Breast epithelium (tissue), 4 donors: ENCODE measurements around the gene NUDT14. TPM values are rescaled to one million over a fixed set of nuclear protein-coding genes. Genes with fewer than 3 reads are reported as not detected.

Experiments used
- DNase-seq, 2 donors: peaks; one replicate each; pipeline ENCODE4 v3.0.0-alpha.2; 2019; ENCODE audit warnings: low spot score in 2 of 2
- H3K27ac ChIP-seq, 2 donors: fragments of 200-600 bp; sonication (generic) in 1 of 2; one replicate each; pipeline ENCODE4 v1.5.1; 2016 to 2019; ENCODE audit warnings: mild to moderate bottlenecking in 1 of 2
- H3K27me3 ChIP-seq, 2 donors: fragments of 200-600 bp; sonication (generic) in 1 of 2; one replicate each; pipeline versions ENCODE4 v1.5.1 to v1.6.0; 2017 to 2019; ENCODE audit warnings: control low read depth in 1 of 2, mild to moderate bottlenecking in 1 of 2
- H3K36me3 ChIP-seq: fragments of 200-600 bp; one replicate; pipeline ENCODE4 v1.5.1; 2019
- H3K4me1 ChIP-seq, 2 donors: fragments of 200-600 bp; sonication (generic); one replicate each; pipeline ENCODE4 v1.5.1; 2016 to 2019; ENCODE audit warnings: control low read depth in 1 of 2
- H3K4me3 ChIP-seq, 3 donors: fragments of 200-600 bp; sonication (generic); 1 replicate in 2 of 3; 2 replicates in 1 of 3; pipeline ENCODE4 v1.5.1; 2016 to 2019; ENCODE audit warnings: mild to moderate bottlenecking in 3 of 3, moderate library complexity in 2 of 3
- H3K9me3 ChIP-seq, 2 donors: fragments of 200-600 bp; sonication (generic) in 1 of 2; one replicate each; pipeline ENCODE4 v1.5.1; 2016 to 2019; ENCODE audit warnings: control low read depth in 1 of 2
- POLR2A ChIP-seq: fragments of 450-650 bp; IDR thresholded peaks from one replicate; pipeline ENCODE4 v1.6.1; 2016; ENCODE audit warnings: antibody characterized with exemption, mild to moderate bottlenecking, moderate library complexity
- POLR2AphosphoS5 ChIP-seq, 3 donors: sonication (generic); formaldehyde crosslinking; IDR thresholded peaks; one replicate each; pipeline ENCODE4 v1.6.1; 2017; ENCODE audit warnings: antibody characterized with exemption in 3 of 3
- intact Hi-C: fragments of 100-400 bp; cut with DNase I; formaldehyde crosslinking; loops from one replicate; pipeline ENCODE4 v1.15.1; 2023; ENCODE audit warnings: low total_unique reads
- total RNA-seq, 3 donors: library from RNA; depleted of rRNA; stranded (reverse); fragments of >200 nt; gene quantifications; one replicate each; pipeline ENCODE4 v1.1.0, GENCODE V29; 2016
- TF ChIP-seq, protein P1 (sequence below), 3 donors: fragments of 450-650 bp; IDR thresholded peaks; one replicate each; pipeline ENCODE4 v1.5.1; 2016 to 2017; ENCODE audit warnings: antibody characterized with exemption in 3 of 3, mild to moderate bottlenecking in 3 of 3, moderate library complexity in 3 of 3

NUDT14 gene
- total RNA-seq, 3 donors from 2014 or later, result 13.6 to 14.9 (median 14.1) TPM

DNA sequence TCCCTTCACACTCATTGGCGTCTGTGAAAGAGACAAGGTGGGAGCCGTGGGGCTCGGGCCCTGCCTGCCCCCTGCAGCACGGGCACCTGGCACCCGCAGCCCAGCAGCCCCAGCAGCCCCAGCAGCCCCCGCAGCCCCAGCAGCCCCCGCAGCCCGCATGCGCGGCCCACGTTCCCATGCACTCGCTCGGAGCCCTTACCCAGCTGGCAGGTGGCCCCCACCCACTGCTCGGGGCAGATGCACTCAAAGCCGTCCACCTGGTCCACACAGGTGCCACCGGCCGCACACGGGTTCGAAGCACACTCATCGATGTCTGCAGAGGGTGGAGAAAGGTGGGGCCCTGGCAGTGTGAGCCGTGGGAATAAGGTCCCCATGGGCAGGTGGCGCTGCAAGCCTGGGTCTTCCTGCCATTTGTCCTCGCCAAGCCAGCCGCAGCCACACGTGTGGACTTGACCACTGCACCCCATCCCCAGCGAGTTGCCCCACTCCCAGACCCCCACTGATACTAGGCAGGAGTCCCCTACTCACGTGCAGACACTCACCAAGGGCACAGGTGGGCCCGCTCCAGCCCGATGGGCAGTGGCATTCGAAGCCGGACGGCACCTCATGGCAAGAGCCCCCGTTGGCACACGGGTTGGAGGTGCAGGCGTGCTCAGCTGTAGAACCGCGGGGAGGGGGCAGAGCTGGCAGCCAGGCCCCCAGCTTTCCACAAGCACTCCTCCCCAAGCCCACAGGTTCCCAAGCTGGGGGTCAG lies 29.9 kb downstream of the NUDT14 start:
- H3K4me1 ChIP-seq, result no peaks in the 10 kb centered on the region
- TF ChIP-seq POLR2A (no peak), POLR2AphosphoS5 (IDR thresholded peaks at IDR 0.05) (no peak)
- TF ChIP-seq, protein P1, sequence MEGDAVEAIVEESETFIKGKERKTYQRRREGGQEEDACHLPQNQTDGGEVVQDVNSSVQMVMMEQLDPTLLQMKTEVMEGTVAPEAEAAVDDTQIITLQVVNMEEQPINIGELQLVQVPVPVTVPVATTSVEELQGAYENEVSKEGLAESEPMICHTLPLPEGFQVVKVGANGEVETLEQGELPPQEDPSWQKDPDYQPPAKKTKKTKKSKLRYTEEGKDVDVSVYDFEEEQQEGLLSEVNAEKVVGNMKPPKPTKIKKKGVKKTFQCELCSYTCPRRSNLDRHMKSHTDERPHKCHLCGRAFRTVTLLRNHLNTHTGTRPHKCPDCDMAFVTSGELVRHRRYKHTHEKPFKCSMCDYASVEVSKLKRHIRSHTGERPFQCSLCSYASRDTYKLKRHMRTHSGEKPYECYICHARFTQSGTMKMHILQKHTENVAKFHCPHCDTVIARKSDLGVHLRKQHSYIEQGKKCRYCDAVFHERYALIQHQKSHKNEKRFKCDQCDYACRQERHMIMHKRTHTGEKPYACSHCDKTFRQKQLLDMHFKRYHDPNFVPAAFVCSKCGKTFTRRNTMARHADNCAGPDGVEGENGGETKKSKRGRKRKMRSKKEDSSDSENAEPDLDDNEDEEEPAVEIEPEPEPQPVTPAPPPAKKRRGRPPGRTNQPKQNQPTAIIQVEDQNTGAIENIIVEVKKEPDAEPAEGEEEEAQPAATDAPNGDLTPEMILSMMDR (IDR thresholded peaks at IDR 0.05), result no peak
- no peak for DNase-seq
- no peaks in the 10 kb centered on the region for H3K36me3 ChIP-seq
- intact Hi-C loops, result no loop called here
- H3K4me3 ChIP-seq, result no peak overlapping the region
- no peaks in the 10 kb centered on the region for H3K27me3 ChIP-seq
- H3K27ac ChIP-seq, result no peak overlapping the region
- no peaks in the 10 kb centered on the region for H3K9me3 ChIP-seq

DNA sequence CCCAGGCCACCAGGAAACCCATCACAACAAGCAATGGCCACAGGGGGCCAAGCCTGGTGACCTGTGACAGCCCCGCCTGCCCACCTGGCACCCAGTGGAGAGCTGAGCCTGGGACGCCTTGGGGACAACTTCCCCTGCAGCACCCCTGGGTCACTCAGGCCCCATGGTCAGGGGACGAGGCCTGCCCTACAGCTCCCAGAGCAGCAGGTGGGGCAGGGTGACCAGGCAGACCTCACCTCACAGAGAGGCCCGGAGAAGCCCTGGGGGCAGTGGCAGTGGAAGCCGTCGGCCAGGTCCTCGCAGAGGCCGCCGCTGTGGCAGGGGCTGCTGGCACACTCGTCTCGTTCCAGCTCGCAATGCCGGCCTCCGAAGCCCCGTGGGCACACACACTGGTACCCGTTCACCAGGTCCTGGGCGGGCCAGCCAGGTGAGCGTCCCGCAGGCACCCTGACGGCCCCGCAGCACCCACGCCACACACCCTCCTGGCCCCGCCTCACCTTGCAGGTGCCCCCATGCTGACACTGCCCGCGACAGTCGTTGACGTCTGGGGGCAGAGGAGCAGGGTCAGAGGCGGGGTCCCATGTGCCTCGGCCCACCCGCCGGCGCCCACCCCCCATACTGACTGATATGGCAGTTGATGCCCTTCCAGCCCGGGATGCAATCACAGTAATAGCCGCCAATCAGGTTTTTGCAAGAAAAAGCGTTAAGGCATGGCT lies 30.6 kb downstream of the NUDT14 start:
- DNase-seq, result no peak
- Histone ChIP-seq H3K27ac (no peak overlapping the region), H3K36me3 (no peaks in the 10 kb centered on the region), H3K4me3 (no peak overlapping the region), H3K27me3 (no peaks in the 10 kb centered on the region), H3K9me3 (no peaks in the 10 kb centered on the region), H3K4me1 (no peaks in the 10 kb centered on the region)
- intact Hi-C loops, result no loop called here
- TF ChIP-seq POLR2A, result no peak
- TF ChIP-seq POLR2AphosphoS5 (IDR thresholded peaks at IDR 0.05), result no peak
- TF ChIP-seq, protein P1 (IDR thresholded peaks at IDR 0.05), result no peak

DNA sequence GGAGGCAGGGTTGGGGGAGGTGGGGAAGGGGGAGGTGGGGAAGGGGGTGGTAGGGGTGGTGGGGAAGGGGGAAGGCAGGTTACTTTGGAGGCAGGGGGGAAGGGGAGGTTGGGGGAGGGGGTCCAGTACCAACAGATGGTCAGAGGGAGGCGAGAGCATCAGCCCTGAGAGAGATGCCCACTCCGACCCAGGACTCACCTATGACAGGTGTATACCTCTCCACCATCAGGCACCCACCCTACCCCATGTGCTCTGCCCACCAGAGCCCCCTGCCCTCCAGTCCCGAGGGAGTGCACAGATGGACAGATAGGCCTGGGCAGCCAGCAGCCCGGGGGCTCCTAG lies 31.1 kb downstream of the NUDT14 start:
- no peak overlapping the region for H3K4me3 ChIP-seq
- intact Hi-C loops, result no loop called here
- no peak for TF ChIP-seq POLR2AphosphoS5 (IDR thresholded peaks at IDR 0.05)
- TF ChIP-seq POLR2A, result no peak
- TF ChIP-seq, protein P1 (IDR thresholded peaks at IDR 0.05), result no peak
- H3K27me3 ChIP-seq, result no peaks in the 10 kb centered on the region
- no peak for DNase-seq
- no peaks in the 10 kb centered on the region for H3K36me3 ChIP-seq
- H3K9me3 ChIP-seq, result no peaks in the 10 kb centered on the region
- H3K27ac ChIP-seq, result no peak overlapping the region
- no peaks in the 10 kb centered on the region for H3K4me1 ChIP-seq

DNA sequence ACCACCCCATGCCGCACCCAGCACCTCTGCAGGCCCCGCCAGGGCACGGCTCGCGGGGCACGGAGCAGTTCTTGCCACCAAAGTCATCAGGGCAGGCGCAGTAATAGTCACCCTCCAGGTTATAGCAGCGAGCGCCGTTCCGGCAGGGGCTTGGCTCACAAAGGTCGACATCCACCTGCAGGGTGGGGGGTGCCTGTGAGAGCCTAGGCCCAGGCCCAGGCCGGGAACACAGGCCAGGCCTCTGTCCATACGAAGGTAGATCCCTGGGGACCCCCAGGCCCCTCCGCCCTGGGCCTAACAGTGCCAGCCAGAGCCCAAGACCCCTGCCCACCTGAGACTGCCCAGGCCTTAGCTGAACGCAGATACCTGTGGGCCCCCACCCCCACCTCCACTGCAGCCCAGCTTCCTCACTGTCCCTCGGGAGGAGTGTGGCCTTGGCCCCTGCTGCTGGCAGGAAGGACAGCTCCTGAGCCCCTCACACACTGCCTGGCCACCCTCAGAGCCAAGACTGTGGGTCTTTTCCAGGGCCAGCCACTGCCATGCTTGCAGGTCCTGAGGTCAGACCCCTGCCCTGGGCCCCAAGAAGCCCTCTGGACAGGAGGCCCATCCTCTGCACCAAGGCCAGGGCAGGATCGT lies 31.8 kb downstream of the NUDT14 start:
- TF ChIP-seq, protein P1 (IDR thresholded peaks at IDR 0.05), result no peak
- TF ChIP-seq POLR2AphosphoS5 (IDR thresholded peaks at IDR 0.05), result no peak
- intact Hi-C loops, result no loop called here
- Histone ChIP-seq H3K27me3 (no peaks in the 10 kb centered on the region), H3K9me3 (no peaks in the 10 kb centered on the region), H3K4me1 (no peaks in the 10 kb centered on the region), H3K36me3 (no peaks in the 10 kb centered on the region), H3K27ac (no peak overlapping the region), H3K4me3 (no peak overlapping the region)
- DNase-seq, result no peak

DNA sequence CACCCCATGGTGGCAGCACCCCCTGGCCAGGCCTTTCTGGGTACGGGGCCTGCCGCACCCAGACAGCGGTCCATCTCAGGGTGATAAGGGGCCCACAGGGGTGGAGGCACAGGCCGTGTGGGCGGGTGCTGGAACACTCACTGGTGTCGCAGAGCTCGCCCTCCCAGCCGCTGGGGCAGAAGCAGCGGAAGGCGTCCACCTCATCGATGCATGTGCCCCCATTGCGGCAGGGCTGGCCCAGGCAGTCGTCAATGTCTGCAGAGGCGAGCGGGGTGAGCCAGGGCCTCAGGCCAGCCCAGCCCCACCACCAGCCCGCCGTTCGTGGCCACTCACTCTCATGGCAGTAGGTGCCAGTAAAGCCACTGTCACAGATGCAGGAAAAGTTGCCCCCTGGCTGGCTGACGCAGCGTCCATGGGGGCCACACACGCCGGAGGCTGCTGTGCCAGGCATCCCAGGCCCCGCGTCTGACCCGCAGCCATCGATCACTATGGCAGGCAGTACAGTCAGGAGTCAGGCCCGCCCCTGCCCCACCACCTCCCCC lies 32.4 kb downstream of the NUDT14 start:
- intact Hi-C loops, result no loop called here
- Histone ChIP-seq H3K4me1 (no peaks in the 10 kb centered on the region), H3K36me3 (no peaks in the 10 kb centered on the region), H3K27me3 (no peaks in the 10 kb centered on the region), H3K9me3 (no peaks in the 10 kb centered on the region), H3K4me3 (no peak overlapping the region), H3K27ac (no peak overlapping the region)
- DNase-seq, result no peak
- TF ChIP-seq POLR2AphosphoS5 (IDR thresholded peaks at IDR 0.05) (no peak), POLR2A (no peak)
- TF ChIP-seq, protein P1 (IDR thresholded peaks at IDR 0.05), result no peak
